GM12874 (cell line): ENCODE measurements around the gene BRSK1.

Experiments used
- CTCF ChIP-seq: IDR thresholded peaks from 2 replicates; pipeline ENCODE4 v1.5.1; 2011; ENCODE audit warnings: low read depth, mild to moderate bottlenecking, control low read depth, low read length, moderate library complexity; ENCODE audit not compliant: insufficient read depth

The BRSK1 gene

DNA sequence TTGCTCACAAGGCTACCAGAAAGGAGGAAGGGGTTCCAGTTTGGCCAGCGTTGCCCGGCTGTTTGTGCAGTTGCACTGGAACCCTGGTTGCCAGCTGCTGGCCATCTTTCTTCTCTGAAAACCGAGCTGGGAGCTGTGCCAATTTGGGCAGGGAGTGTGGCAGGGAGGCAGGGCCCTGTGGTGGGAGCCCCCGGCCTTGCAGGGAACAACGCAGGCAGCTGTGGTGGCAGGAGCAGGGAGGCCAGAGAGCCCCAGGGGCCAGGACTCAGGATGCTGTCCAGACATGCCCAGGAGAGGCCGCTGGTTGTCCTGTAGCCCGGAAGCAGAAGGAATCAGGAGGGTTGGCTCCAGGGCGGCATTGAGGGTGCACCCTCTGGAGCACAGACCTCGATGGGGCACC is 60.6 kb downstream of the BRSK1 start:
- no peak for TF ChIP-seq CTCF

DNA sequence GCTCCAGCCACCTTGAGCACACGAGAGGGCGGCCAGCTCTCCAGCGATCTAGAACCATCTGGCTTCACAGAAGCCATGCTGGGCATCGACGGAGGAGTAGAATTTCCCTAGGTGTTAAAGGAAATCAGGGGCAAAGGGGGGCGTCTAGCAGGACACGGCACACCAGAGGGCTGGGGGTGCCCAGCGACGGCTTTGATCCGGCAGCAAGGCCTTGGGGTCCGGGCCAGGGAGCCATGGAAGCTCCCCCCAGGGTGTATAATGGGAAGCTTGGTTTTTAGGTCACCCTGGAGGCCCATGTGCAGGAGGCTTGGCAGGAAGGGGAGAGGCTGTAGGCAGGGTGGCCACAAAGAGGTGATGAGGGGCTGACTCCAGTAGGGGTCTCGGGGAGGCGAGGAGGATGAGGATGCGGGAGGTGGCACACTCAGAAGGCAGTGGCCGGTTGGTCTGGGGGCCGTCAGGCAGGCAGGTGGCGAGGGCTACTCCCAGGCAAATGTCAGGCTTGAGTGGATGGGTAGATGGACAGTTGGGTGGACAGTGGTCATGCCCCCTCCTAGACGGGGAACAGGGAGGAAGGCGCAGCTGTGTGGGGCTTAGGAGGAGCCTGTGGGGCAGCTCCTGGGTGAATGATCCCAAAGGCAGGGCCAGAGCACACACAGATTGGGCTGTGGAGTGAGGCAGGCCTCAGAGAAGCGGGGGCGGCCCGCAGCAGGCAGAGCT is 61.5 kb downstream of the BRSK1 start:
- TF ChIP-seq CTCF: no peak

GRCh38 chr19:55345818-55346724 is 62.3 kb downstream of the BRSK1 start:
- no peak for TF ChIP-seq CTCF

- no peak for TF ChIP-seq CTCF
Measured at GRCh38 chr19:55346725-55347441, 63.1 kb downstream of the BRSK1 start.

DNA sequence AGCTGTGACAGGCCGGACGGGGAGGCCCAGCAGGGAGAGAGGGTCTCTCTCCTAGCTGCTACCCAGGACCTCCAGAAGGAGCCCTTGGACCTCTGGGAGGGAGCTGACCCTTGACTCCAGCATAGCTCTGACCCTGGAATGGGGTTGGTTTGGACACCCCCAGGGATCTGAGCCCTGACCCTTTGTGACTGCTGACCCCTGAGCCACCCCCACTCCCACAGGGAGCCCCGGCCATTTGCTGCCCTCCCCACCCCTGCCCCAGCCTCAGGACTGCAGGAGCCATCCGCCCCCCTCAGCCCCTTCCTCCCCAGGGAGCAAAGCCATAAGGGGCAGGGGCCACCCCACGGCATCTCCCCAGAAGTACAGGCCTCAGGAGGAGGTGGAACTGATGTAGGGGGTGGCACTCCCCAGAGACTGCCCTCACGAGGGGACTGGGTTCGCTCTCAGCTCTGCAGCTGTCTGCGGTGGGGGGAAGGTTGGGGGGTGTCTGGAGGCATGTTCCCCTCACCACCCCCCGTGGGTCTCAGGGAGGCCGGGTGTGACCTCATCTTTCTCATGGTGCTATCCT is 63.7 kb downstream of the BRSK1 start:
- no peak for TF ChIP-seq CTCF

DNA sequence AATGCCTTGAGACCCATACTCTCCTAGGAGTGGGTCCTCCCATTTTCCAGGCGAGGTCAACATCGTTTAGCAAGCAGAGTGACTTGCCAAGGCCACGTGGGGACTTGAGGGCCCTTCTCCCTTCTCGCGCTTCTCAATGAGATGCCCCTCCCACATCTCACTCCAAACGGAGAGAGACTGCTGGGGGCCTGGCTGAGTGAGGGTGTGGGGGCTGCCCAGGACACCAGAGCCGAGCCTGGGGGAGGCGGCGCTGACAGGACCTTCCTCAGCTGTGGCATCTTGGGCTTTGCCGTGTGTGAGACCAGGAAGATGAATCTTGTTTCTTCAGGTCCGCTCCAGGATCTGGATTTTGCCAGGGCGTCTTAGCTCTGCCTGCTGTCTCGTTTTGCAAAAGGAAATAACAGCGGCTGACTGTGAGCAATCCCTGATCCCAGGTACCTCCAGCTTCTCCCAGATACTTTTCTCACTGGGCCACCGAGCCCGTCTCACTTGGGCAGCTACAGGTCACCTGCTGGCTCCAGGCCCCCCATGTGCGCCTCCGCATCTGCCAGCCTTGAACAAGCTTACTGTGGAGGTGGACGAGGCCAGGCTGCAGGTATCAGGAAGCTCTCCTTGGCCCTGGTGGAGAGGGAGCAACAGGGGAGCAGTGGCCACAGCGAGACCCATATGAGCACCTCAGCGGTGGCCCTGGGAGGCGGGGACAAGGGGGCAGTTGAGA is 64.7 kb downstream of the BRSK1 start:
- no peak for TF ChIP-seq CTCF
